Measurements from ENCODE around the gene CRYL1.

- TF ChIP-seq POLR2A (IDR thresholded peaks at IDR 0.05; ENCODE audit: extremely low read depth, insufficient read length) (no peak), MYC (IDR thresholded peaks at IDR 0.05; ENCODE audit: low read depth, low read length) (no peak)
These were observed 130.4 kb downstream of the CRYL1 start for GRCh38 chr13:20395061-20395916.

Measured in NB4 (cell line).